Measurements from ENCODE around the gene MORC4.

- peak; percentile 38 for TF ChIP-seq CTCF (IDR thresholded peaks at IDR 0.05; ENCODE audit: poor library complexity)
- no peak for TF ChIP-seq EZH2 (IDR thresholded peaks at IDR 0.05; ENCODE audit: borderline replicate concordance)
Measured at GRCh38 chrX:106999002-106999975, 723 bp downstream of the MORC4 start.
